Measurements from ENCODE around the gene IMMT.
A peak's percentile ranks its signal among the peaks of the same experiment; 100 is the strongest.
"Not testable (repeated sequence)": the region's sequence is repeated elsewhere in the genome, so short reads cannot be mapped to it uniquely, and the experiment has no call there.

IMMT gene

GRCh38 chr2:86225581-86225980 lies 30.3 kb upstream of the IMMT start:
- DNase-seq = no peak

- DNase-seq = no peak
Measured at GRCh38 chr2:86224645-86225355, 29.5 kb upstream of the IMMT start.

- DNase-seq = no peak
Measured at GRCh38 chr2:86223927-86224560, 28.8 kb upstream of the IMMT start.

- no peak for DNase-seq
Measured at GRCh38 chr2:86223140-86223926, 28.1 kb upstream of the IMMT start.

- DNase-seq = peak; percentile 10 to 16
Measured at GRCh38 chr2:86221066-86221684, 25.9 kb upstream of the IMMT start.

- DNase-seq = no peak
Measured at GRCh38 chr2:86219896-86220295, 24.6 kb upstream of the IMMT start.

GRCh38 chr2:86218124-86218523 lies 22.9 kb upstream of the IMMT start:
- no peak for DNase-seq

GRCh38 chr2:86216575-86217555 lies 21.6 kb upstream of the IMMT start:
- DNase-seq = no peak

- no peak for DNase-seq
Measured at GRCh38 chr2:86214503-86214832, 19.2 kb upstream of the IMMT start.

- DNase-seq = no peak
Measured at GRCh38 chr2:86213699-86214502, 18.6 kb upstream of the IMMT start.

GRCh38 chr2:86213056-86213455 lies 17.8 kb upstream of the IMMT start:
- no peak for DNase-seq

- no peak for DNase-seq
Measured at GRCh38 chr2:86211796-86212188, 16.5 kb upstream of the IMMT start.

- no peak for DNase-seq
Measured at GRCh38 chr2:86211033-86211795, 16.0 kb upstream of the IMMT start.

GRCh38 chr2:86204458-86204857 lies 9.2 kb upstream of the IMMT start:
- no peak for DNase-seq

GRCh38 chr2:86203614-86204013 lies 8.4 kb upstream of the IMMT start:
- no peak for DNase-seq

- no peak for DNase-seq
Measured at GRCh38 chr2:86202702-86203101, 7.4 kb upstream of the IMMT start.

- no peak for DNase-seq
Measured at GRCh38 chr2:86202336-86202692, 7.1 kb upstream of the IMMT start.

GRCh38 chr2:86201671-86202335 lies 6.5 kb upstream of the IMMT start:
- no peak for DNase-seq

- not testable (repeated sequence) for DNase-seq
Measured at GRCh38 chr2:86200564-86200963, 5.3 kb upstream of the IMMT start.

GRCh38 chr2:86199834-86200177 lies 4.5 kb upstream of the IMMT start:
- DNase-seq = no peak
